HG03558 (cell line): ENCODE measurements around the gene GPR101.
"Not testable (repeated sequence)": the region's sequence is repeated elsewhere in the genome, so short reads cannot be mapped to it uniquely, and the experiment has no call there.

Source experiments
- ATAC-seq: cut with Tn5 transposase; IDR thresholded peaks from one replicate; pipeline ENCODE4 v1.9.1; 2021; ENCODE audit warnings: moderate number of reproducible peaks; ENCODE audit not compliant: unreplicated experiment; ENCODE audit errors: extremely low read depth

The GPR101 gene

GRCh38 chrX:137031039-137031438, 2.8 kb downstream of the GPR101 start:
- no peak for ATAC-seq

GRCh38 chrX:137028699-137029098, 5.1 kb downstream of the GPR101 start:
- ATAC-seq = no peak

GRCh38 chrX:137025930-137026329, 7.9 kb downstream of the GPR101 start:
- no peak for ATAC-seq

GRCh38 chrX:137000236-137000635, 33.6 kb downstream of the GPR101 start:
- not testable (repeated sequence) for ATAC-seq

GRCh38 chrX:136999024-136999423, 34.8 kb downstream of the GPR101 start:
- no peak for ATAC-seq
